Cerebellar cortex (tissue), 1 donor: ENCODE results near the gene EMC9.
"Not testable (repeated sequence)": the region's sequence is repeated elsewhere in the genome, so short reads cannot be mapped to it uniquely, and the experiment has no call there.

Source experiments
- DNase-seq: peaks from one replicate; pipeline ENCODE4 v3.0.0-alpha.2; 2015; ENCODE audit warnings: low spot score

EMC9 gene

DNA sequence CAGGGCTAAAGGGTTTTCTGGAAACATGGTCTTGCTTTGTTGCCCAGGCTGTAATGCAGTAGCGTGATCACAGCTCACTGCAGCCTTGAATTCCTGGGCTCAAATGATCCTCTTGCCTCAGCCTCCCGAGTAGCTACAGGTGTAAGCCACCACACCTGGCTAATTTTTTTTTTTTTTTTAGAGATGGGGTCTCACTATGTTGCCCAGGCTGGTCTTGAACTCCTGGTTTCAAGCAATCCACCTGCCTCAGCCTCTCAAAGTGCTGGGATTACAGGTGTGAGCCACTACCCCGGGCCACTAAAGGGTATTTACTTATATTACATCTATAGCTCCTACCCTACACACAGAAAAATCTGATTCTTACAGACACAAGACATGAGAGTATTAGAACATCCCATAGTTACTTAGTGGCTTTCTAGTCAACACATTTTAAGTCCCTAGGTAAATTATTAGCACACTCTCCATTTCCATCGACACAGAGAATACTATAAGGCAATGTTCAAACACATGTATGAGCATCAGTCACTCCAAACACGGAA, 33.0 kb downstream of the EMC9 start:
- DNase-seq, result no peak

DNA sequence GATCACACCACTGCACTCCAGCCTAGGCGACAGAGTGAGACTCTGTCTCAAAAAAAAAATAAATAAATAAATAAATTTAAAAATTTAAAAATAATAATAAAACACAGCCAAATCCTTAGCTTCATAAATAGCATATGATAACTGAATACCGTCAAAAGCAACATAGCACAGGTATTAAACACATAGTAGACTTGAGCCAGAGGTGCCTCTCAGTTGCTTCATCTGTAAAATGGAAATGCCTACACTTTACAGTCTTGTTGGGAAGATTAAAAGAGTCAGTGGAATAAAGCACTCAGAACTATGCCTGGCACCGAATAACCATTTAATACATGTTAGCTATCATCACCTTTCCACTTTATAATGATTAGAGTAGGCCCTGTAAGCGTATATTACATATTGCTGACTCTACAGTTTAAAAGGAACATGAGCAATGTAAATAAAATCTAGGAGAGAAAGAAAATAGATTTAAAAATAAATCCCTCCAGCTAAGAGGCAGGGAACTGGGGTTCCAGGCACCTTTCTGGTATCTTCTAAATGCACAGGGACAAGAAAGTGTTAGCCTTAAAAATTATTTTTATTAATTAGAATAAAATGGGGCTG, 34.6 kb downstream of the EMC9 start:
- DNase-seq, result no peak

GRCh38 chr14:24105609-24106239, 35.7 kb downstream of the EMC9 start:
- DNase-seq, result not testable (repeated sequence)

- DNase-seq, result no peak
Observed at GRCh38 chr14:24103451-24103850, 37.9 kb downstream of the EMC9 start.

DNA sequence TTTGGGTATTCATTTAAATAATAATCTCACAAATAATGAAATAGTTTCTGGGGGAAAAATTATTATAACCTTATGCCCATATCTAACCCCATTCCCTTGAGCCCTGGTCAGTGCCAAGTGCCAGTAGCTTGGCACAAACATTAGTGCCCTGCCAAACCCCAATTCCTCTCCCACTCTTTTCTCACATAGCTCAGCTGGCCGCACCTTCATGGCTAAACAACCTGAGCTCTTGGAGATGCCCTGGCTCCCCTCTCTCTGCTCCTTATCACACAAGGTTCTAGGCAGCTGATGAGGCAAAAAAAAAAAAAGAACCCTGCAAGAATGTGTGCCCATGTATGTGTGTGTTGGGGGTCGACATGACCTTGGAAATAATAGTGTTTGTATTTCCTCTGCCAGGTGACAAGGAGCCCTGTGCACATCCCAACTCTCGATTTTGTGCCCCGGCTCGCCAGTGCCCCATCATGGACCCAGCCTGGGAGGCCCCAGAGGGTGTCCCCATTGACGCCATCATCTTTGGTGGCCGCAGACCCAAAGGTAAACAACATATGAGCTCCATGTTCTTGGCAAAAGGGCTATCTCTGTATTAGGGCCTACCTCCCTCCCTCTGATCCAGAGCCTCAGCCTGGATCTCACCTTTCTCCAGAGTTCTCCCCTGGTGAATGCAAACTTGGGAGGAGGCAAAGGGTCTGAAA, 38.9 kb downstream of the EMC9 start:
- no peak for DNase-seq

DNA sequence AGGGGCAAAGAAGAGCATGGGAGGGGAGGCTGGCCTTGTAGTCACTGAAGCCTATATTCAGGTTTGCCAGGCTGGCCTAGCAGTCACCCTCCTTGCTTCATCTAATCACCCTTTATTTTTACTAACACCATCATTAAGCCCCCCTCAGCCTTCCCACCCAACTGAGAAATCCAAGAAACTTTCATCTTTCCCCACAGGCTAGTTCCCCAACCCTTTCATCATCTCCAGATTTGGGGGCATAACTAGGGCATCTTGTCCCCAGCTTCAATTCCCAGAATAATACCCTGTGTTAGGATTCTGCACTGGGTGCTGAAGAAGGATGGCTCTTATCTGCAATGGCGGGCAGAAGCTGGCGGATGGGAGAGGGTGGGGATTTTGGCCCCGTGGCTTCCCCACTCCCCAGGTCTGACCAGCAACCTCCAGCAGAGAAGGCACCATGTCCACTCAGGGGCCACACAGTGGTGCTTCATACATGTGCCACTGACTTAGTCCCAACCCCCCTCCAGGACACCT, 40.4 kb downstream of the EMC9 start:
- no peak for DNase-seq

DNA sequence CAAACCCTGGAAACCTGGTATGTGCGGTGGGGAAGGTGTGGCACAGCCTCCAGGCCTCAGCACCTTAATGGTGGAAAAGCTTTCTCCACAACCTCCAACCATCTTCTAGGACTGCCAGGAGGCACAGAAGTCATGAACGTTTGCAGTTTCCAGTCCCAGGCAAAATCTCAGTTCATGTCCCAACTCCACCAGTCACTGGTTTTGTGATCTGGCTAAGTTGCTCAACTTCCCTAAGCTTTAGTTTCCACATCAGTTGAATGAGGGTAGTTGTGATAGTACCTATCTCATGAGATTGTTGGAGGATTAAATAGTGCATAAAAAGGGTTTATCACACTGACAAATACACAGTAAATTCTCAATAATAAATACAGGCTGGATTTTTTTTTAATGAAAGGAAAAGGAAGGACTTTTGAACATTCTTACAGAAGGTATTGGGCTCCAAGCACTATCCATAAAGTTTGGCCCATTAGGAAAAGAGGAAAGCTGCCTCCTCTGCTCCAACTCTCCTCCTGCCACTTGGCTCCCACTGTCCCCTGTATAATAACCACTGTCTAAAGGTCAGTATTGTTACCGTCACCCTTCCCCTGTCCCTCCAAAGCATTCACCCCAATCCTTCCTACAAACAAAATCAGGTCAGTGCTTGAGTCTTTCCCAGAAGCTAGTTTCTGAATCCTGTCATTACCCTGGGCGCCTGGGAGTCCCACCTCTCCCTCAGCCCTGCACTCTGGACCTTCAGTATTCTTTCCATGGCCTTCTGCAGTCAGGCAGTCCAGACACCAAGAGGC, 41.0 kb downstream of the EMC9 start:
- no peak for DNase-seq

DNA sequence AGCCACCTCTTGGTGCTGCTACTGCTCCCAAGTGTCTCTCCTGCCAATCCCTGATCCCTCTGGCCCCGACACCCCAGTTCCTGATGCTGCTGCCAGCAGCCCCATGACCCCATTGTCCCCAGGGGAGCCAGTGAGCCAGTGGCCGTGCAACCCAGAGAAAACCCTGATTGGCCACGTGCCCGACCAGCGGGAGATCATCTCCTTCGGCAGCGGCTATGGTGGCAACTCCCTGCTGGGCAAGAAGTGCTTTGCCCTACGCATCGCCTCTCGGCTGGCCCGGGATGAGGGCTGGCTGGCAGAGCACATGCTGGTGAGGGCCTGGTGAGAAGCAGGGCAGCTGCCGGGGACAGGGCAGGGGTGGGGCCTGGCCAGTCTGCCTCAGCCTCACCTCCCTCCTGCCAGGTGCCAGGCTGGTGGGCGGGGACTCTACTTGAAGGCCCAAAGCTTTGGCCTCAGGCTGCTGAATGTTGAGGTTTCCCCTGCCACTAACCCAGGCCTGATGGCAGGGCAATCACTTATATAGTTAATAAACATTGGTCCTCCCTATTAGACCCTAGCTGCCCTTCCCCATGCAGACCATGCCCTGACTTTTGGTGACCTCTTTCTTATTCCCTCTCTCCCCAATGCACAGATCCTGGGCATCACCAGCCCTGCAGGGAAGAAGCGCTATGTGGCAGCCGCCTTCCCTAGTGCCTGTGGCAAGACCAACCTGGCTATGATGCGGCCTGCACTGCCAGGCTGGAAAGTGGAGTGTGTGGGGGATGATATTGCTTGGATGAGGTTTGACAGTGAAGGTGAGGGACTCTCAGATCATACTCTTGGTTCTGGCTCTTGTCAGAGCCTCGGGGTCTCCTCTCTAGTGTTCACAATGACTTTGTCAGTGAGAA, 42.2 kb downstream of the EMC9 start:
- DNase-seq, result no peak

DNA sequence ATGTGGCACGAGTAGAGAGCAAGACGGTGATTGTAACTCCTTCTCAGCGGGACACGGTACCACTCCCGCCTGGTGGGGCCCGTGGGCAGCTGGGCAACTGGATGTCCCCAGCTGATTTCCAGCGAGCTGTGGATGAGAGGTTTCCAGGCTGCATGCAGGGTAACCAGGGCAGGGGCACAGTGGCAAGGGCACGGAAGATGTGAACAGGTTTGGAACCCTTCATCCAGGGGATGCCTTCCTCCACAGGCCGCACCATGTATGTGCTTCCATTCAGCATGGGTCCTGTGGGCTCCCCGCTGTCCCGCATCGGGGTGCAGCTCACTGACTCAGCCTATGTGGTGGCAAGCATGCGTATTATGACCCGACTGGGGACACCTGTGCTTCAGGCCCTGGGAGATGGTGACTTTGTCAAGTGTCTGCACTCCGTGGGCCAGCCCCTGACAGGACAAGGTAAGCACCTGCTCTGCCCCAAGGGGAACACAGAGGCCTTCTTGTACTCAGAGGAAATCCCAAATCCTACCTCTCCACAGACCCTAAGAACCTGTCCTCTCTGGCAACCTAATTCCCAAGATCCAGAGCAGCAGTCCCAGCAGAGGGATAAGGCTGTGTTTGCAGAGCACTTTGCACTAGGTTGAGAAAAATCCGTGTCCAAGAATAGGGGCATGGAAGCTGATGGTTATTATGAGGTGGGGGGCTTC, 43.0 kb downstream of the EMC9 start:
- no peak for DNase-seq

DNA sequence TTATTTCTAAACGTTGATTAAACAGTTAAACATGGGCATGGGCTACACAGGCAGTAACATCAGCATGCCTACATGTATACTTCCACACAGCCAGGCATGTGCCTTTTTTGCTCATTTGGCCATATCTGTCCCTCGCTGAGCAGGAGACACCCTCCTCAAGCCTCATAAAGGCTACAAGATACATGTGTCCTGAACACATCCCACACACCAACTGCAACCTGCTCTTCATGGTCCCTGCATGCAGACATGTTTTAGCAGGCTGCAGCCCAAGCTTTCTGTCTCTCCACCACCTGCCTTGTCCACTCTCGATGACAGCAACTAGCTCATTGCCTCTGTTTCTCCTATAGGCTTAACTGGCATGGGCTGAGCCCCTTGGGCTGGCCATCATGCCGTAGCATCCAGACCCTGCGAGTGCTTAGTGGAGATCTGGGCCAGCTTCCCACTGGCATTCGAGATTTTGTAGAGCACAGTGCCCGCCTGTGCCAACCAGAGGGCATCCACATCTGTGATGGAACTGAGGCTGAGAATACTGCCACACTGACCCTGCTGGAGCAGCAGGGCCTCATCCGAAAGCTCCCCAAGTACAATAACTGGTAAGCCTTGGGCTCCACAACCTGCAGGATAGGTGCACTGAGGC, 44.7 kb downstream of the EMC9 start:
- DNase-seq, result no peak

DNA sequence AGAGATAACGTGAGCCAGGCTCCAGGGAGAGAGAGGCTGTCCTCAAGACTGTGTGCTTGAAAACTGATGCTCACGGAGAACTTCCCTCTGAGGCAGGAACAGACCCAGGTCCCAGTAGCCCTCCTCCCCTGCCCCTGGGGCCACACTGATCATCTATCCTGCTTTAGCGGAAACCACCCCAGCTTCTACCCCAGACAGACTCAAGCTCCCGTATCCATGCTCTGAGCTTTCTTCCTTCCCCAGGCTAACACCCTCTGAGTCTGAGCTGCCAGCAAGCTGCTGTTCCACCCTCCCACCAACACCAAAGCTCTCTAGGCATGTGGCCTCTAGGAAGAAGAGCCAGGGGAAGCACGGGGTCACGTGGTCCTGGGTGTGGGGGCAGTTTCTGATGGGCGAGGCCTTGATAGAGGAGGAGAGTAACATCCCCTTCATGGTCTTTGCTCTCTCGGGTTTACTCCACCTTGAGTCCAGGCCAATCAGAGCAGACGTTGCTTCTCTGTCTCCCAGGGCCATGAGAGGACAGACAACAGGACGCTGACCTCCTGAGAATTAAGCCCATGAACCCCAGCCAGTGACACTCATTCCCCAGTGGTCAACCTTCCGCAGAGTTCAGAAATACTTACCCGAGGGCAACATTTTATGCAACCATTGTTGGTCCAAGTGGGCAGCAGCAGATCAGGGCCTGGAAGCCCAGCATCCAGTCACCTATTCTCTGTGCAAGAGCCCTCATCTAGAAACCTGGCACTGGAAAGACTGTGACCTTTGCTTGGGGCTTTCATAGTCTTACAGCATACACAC, 45.9 kb downstream of the EMC9 start:
- DNase-seq, result peak; percentile 40

DNA sequence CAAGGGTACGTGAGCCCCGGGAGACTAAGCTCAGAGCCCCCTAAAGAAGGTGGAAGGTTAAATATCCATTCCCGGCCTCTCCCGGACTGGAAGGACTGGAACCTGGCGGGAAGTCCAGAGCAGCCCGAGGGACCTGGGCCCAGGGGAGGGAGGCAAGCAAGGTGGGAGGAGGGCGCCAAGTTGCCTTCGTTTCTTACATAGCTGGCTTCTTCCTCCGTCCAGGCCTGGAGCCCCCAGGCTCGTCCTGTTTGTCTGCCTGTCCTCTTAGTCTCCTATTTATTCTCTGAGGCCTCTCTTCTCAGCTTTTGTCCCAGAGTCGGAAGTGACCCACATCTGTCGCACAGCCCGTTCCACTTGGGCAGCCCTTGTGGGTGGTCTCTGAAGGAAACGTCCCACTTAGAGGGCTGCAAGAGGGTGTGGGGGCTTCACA, 46.5 kb downstream of the EMC9 start:
- no peak for DNase-seq

DNA sequence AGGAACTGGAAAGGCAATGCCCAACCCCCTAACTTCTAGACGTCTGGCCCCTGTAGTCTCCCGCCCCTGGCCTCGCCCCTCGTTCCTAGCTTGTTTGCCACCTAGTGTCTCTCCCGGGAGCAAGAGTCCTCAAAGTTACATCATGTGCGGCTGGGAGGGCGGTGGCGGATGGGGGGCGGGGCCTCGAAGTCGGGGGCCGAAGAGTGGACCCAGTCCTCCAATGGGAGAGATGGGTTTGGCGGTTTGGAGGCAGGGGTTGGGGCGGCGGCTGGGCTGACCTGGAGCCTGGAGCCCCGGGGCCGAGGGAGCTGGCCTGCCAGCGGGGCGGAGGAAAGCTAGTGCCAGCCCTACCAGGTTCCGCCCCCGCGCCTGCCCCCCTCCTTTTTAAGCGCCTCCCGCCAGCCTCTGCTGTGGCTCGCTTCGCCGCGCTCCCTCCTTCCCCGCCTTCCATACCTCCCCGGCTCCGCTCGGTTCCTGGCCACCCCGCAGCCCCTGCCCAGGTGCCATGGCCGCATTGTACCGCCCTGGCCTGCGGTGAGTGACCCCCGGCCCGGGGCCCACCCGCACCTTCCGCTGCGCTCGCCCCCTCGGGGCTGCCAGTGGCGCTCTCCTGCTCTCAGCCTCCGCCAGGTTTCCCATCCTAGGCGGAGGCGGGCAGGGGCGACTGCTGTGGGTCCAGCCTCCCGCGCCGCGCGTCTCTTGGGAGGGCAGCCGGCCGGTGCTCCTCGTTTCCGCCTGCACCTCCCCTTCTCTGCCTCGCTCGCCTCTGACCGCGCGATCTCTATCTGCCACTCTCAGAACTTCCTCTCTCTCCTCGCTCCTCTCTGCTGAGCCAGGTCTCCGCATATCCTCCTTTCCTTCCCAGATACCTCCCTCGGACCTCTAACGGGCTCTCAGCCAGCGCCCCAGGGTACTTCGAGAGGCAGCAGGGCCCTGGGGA, 47.2 kb downstream of the EMC9 start, which contains the start of gene PCK2:
PCK2 (plus strand) TSS at position 411 of the 940 bp plus-strand sequence; CDS start at position 506, 95 bp downstream.
- DNase-seq, result peak; percentile 88

GRCh38 chr14:24093207-24093900, 48.0 kb downstream of the EMC9 start:
- no peak for DNase-seq

DNA sequence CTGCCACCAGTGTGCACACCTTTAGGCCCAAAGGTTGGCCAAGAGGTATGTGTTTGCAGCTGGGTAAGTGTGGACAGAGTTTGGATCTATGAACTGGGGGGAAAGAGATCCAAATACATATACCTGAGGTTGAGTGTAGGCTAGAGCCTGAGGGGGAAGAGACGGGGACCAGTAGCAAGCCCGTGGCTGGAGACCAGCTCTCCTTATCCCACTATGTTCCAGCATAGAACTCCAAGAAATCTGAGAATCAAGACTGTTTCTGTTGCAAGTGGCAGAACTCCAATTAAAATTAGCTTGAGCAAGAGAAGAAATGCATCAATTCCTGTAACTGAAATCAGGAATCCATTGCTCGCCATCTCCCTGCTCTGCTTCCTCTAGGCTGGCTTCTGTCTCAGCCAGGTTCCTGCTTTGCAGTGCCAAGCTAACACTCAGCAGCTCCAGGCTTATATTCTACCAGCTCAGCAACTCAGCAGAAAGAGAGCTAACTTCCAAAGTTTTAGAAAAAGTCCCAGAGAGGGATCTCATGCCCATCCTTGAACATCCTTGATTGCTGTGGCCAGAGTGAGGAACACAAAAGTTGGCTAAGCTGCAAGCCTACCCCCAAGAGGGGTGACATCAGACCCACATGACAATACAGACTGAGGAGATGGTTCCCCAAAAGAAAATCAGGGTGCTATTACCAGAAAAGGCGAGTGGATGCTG, 48.7 kb downstream of the EMC9 start:
- DNase-seq, result no peak

- no peak for DNase-seq
Observed at GRCh38 chr14:24092110-24092504, 49.3 kb downstream of the EMC9 start.

- DNase-seq, result no peak
Observed at GRCh38 chr14:24089890-24090289, 51.5 kb downstream of the EMC9 start.
